CD4-positive, alpha-beta T cell treated with Interleukin-15 for 1 hour (primary cell): ENCODE results near the gene DYRK1A.
"Not testable (repeated sequence)": the region's sequence is repeated elsewhere in the genome, so short reads cannot be mapped to it uniquely, and the experiment has no call there.

Experiments
- DNase-seq: peaks from one replicate; pipeline ENCODE4 v3.0.0-alpha.2; 2020

DYRK1A gene

GRCh38 chr21:37489553-37489952 lies 123.0 kb downstream of the DYRK1A start:
- DNase-seq = no peak

GRCh38 chr21:37490084-37490483 lies 123.5 kb downstream of the DYRK1A start:
- no peak for DNase-seq

GRCh38 chr21:37496972-37497371 lies 130.4 kb downstream of the DYRK1A start:
- DNase-seq = no peak

GRCh38 chr21:37498664-37499063 lies 132.1 kb downstream of the DYRK1A start:
- DNase-seq = no peak

- no peak for DNase-seq
Measured at GRCh38 chr21:37502947-37503346, 136.4 kb downstream of the DYRK1A start.

GRCh38 chr21:37503848-37504467 lies 137.4 kb downstream of the DYRK1A start:
- DNase-seq = no peak

GRCh38 chr21:37505963-37506362 lies 139.4 kb downstream of the DYRK1A start:
- DNase-seq = no peak

- DNase-seq = no peak
Measured at GRCh38 chr21:37507716-37508115, 141.1 kb downstream of the DYRK1A start.

GRCh38 chr21:37508341-37508740 lies 141.8 kb downstream of the DYRK1A start:
- DNase-seq = no peak

- DNase-seq = no peak
Measured at GRCh38 chr21:37509802-37510393, 143.3 kb downstream of the DYRK1A start.

- no peak for DNase-seq
Measured at GRCh38 chr21:37511848-37512247, 145.3 kb downstream of the DYRK1A start.

GRCh38 chr21:37513383-37513782 lies 146.8 kb downstream of the DYRK1A start:
- DNase-seq = no peak

- no peak for DNase-seq
Measured at GRCh38 chr21:37514038-37514667, 147.6 kb downstream of the DYRK1A start.

- DNase-seq = no peak
Measured at GRCh38 chr21:37516998-37517397, 150.4 kb downstream of the DYRK1A start.

- no peak for DNase-seq
Measured at GRCh38 chr21:37520801-37521200, 154.2 kb downstream of the DYRK1A start.

- no peak for DNase-seq
Measured at GRCh38 chr21:37521658-37522057, 155.1 kb downstream of the DYRK1A start.

- DNase-seq = no peak
Measured at GRCh38 chr21:37522641-37523295, 156.2 kb downstream of the DYRK1A start.

- DNase-seq = not testable (repeated sequence)
Measured at GRCh38 chr21:37524944-37525343, 158.4 kb downstream of the DYRK1A start.

GRCh38 chr21:37525810-37526209 lies 159.2 kb downstream of the DYRK1A start:
- DNase-seq = no peak

- no peak for DNase-seq
Measured at GRCh38 chr21:37527103-37527502, 160.5 kb downstream of the DYRK1A start.

- DNase-seq = no peak
Measured at GRCh38 chr21:37527716-37528115, 161.1 kb downstream of the DYRK1A start.

- DNase-seq = no peak
Measured at GRCh38 chr21:37528150-37528937, 161.8 kb downstream of the DYRK1A start.

- no peak for DNase-seq
Measured at GRCh38 chr21:37529649-37530048, 163.1 kb downstream of the DYRK1A start.
